ENCODE results near the gene VAMP2. TPM values are rescaled to one million over a fixed set of nuclear protein-coding genes. Genes with fewer than 3 reads are reported as not detected.

Gene VAMP2
- total and polyA plus RNA-seq, 5 donors = 50.2 to 74.9 (median 69.9) TPM

- H3K9me3 ChIP-seq (ENCODE audit: control insufficient read depth, low read length) = no peaks in the 10 kb centered on the region
- H3K4me1 ChIP-seq (ENCODE audit: control insufficient read depth, insufficient read depth, low read length) = peaks cover 9% of the 10 kb centered on the region
These were observed 26.4 kb upstream of the VAMP2 start for GRCh38 chr17:8189041-8189710.

GRCh38 chr17:8188263-8188839, 25.6 kb upstream of the VAMP2 start:
- intact Hi-C loops (cut with DNase I) = loop anchor here in 1 of 4 donors (10.0 kb wide), 1 partner anchor 64 kb away; the partner anchor contains the start of gene HES7
- no peaks in the 10 kb centered on the region for H3K27me3 ChIP-seq (ENCODE audit: control insufficient read depth, insufficient read depth)
- DNase-seq (peak in 1 of 3 donors; percentile 60), ATAC-seq (no peak)
- peaks cover 9% of the 10 kb centered on the region for H3K4me1 ChIP-seq (ENCODE audit: control insufficient read depth, insufficient read depth, low read length)
- no peaks in the 10 kb centered on the region for H3K9me3 ChIP-seq (ENCODE audit: control insufficient read depth, low read length)
- WGBS = 34% methylated on average over 12 of the region's 12 CpGs
- H3K27ac ChIP-seq (ENCODE audit: low read length) = peak overlapping the region; percentile 65
- H3K4me3 ChIP-seq (ENCODE audit: low read length) = peak overlapping the region; percentile 71

More at GRCh38 chr17:8189041-8189710, 26.4 kb upstream of the VAMP2 start:
- H3K27ac ChIP-seq (ENCODE audit: low read length) = peak overlapping the region; percentile 98
- intact Hi-C loops (cut with DNase I) = loop anchor here in 1 of 4 donors (10.0 kb wide), 1 partner anchor 64 kb away; the partner anchor contains the start of gene HES7
- peak overlapping the region; percentile 71 for H3K4me3 ChIP-seq (ENCODE audit: low read length)
- ATAC-seq (no peak), DNase-seq (peak; percentile 37 to 79 (median 73))
- WGBS = 4% methylated on average over 67 of the region's 67 CpGs
- H3K27me3 ChIP-seq (ENCODE audit: control insufficient read depth, insufficient read depth) = no peaks in the 10 kb centered on the region

DNA sequence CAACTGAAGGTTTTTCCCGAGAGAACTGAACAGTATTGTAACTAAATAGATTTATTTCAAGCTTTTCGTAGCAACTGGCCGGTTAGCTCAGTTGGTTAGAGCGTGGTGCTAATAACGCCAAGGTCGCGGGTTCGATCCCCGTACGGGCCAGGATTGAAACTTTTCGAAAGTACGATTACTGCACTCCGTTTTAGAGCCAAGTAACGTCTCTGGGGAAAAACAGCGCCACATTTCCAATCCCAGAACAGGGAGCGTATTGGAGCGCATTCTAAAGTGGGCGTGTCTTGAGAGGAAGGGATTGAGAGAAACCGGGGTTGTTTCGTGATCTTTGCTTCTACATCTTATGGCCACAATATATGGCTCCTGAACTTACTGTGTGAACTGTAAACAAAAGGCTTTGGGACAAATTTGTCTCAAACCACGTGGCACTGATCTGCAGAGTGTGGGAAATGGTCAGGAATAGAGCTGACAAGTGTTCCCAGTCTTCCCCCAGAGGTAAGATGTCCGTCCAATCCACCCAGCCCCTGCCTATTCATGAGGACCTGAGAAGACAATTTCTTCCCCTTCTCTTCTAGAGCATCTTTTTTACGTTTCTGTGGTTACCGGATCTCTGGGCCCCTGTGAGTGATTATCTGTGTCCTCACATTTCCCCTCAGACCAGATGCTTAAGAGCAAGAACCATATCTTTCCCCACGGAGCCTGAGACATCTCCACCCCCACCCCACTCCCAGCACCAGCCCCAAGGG, 24.9 kb upstream of the VAMP2 start:
- Histone ChIP-seq H3K9me3 (ENCODE audit: control insufficient read depth, low read length) (no peaks in the 10 kb centered on the region), H3K4me3 (ENCODE audit: low read length) (no peak overlapping the region), H3K27ac (ENCODE audit: low read length) (peak overlapping the region; percentile 96), H3K27me3 (ENCODE audit: control insufficient read depth, insufficient read depth) (no peaks in the 10 kb centered on the region), H3K4me1 (ENCODE audit: control insufficient read depth, insufficient read depth, low read length) (peaks cover 9% of the 10 kb centered on the region)
- ATAC-seq = peak; percentile 70
- intact Hi-C loops (cut with DNase I) = loop anchor here in 3 of 4 donors (2.0 to 10.0 kb wide), 5 partner anchors 33 to 69 kb away; partner anchors contain the start of genes HES7 (in 2 of the 3) and ALOXE3 (in 1 of the 3)
- under 1% methylated on average over 25 of the region's 25 CpGs for WGBS
- peak; percentile 89 to 95 (median 94) for DNase-seq

- intact Hi-C loops (cut with DNase I) = loop anchor here in 3 of 4 donors (2.0 to 10.0 kb wide), 5 partner anchors 34 to 68 kb away; partner anchors contain the start of genes HES7 (in 2 of the 3) and ALOXE3 (in 1 of the 3)
- Histone ChIP-seq H3K27me3 (ENCODE audit: control insufficient read depth, insufficient read depth) (no peaks in the 10 kb centered on the region), H3K27ac (ENCODE audit: low read length) (peak overlapping the region; percentile 96), H3K4me3 (ENCODE audit: low read length) (peak overlapping the region; percentile 39), H3K4me1 (ENCODE audit: control insufficient read depth, insufficient read depth, low read length) (peaks cover 9% of the 10 kb centered on the region), H3K9me3 (ENCODE audit: control insufficient read depth, low read length) (no peaks in the 10 kb centered on the region)
- ATAC-seq (peak; percentile 69 to 75), DNase-seq (peak; percentile 90 to 96 (median 95))
- WGBS = under 1% methylated on average over 32 of the region's 32 CpGs
These were observed 24.2 kb upstream of the VAMP2 start for GRCh38 chr17:8186787-8187516.

- WGBS = under 1% methylated on average over 23 of the region's 23 CpGs
- no peaks in the 10 kb centered on the region for H3K9me3 ChIP-seq (ENCODE audit: control insufficient read depth, low read length)
- intact Hi-C loops (cut with DNase I) = loop anchor here in 3 of 4 donors (2.0 to 10.0 kb wide), 5 partner anchors 34 to 68 kb away; partner anchors contain the start of genes HES7 (in 2 of the 3) and ALOXE3 (in 1 of the 3)
- peak overlapping the region; percentile 96 for H3K27ac ChIP-seq (ENCODE audit: low read length)
- H3K27me3 ChIP-seq (ENCODE audit: control insufficient read depth, insufficient read depth) = no peaks in the 10 kb centered on the region
- H3K4me1 ChIP-seq (ENCODE audit: control insufficient read depth, insufficient read depth, low read length) = peaks cover 9% of the 10 kb centered on the region
- DNase-seq (no peak), ATAC-seq (no peak)
- peak overlapping the region; percentile 39 for H3K4me3 ChIP-seq (ENCODE audit: low read length)
These were observed 23.7 kb upstream of the VAMP2 start for GRCh38 chr17:8186446-8186786.

- under 1% methylated on average over 44 of the region's 44 CpGs for WGBS
- intact Hi-C loops (cut with DNase I) = loop anchor here in 3 of 4 donors (2.0 to 10.0 kb wide), 5 partner anchors 35 to 67 kb away; partner anchors contain the start of genes HES7 (in 2 of the 3) and ALOXE3 (in 1 of the 3)
- peak; percentile 32 to 42 for ATAC-seq
These were observed 23.1 kb upstream of the VAMP2 start for GRCh38 chr17:8185582-8186445.

DNA sequence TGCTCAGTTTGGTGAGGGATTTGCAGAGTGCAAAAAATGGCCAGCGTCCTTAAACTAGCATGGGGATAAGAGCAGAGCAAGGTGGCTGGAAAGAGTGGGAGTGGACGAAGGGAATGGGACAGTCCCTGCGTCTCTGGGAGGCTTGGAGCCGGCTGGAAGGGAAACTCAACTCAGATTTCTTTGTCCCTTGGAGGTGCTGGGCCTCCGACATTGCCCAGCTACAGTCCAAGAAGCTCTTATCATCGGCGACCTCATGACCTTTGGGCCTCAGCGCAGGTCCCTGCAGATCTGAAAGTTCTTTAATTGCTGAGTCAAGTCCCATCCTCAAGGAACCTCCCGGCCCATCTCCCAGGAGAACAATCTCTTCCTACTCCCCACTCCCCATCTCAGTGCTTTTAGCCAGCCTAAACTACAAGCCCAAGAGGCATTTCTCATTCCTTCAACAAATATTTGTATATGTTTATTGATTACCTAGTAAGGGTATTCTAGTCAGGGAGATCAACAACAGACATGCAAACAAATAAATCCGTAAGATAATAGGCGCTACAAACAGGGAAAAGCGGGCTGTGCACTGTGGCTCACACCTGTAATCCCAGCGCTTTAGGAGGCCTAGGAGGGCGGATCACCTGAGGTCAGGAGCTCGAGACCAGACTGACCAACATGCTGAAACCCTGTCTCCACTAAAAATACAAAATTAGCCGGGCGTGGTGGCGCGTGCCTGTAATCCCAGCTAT, 14.4 kb upstream of the VAMP2 start:
- Histone ChIP-seq H3K9me3 (ENCODE audit: control insufficient read depth, low read length) (no peaks in the 10 kb centered on the region), H3K27ac (ENCODE audit: low read length) (peak overlapping the region; percentile 9), H3K4me3 (ENCODE audit: low read length) (peak overlapping the region; percentile 74), H3K4me1 (ENCODE audit: control insufficient read depth, insufficient read depth, low read length) (peaks cover 6% of the 10 kb centered on the region), H3K27me3 (ENCODE audit: control insufficient read depth, insufficient read depth) (no peaks in the 10 kb centered on the region)
- 65% methylated on average over 19 of the region's 19 CpGs for WGBS
- intact Hi-C loops (cut with DNase I) = loop anchor here in 1 of 4 donors (10.0 kb wide), 1 partner anchor 52 kb away; the partner anchor contains the start of gene HES7
- DNase-seq = peak in 1 of 3 donors; percentile 35
- ATAC-seq = no peak

More at GRCh38 chr17:8185582-8186445, 23.1 kb upstream of the VAMP2 start:
- Histone ChIP-seq H3K9me3 (ENCODE audit: control insufficient read depth, low read length) (no peaks in the 10 kb centered on the region), H3K4me1 (ENCODE audit: control insufficient read depth, insufficient read depth, low read length) (peaks cover 9% of the 10 kb centered on the region), H3K27me3 (ENCODE audit: control insufficient read depth, insufficient read depth) (no peaks in the 10 kb centered on the region), H3K4me3 (ENCODE audit: low read length) (peak overlapping the region; percentile 39), H3K27ac (ENCODE audit: low read length) (peak overlapping the region; percentile 10)
- DNase-seq = peak; percentile 79 to 95 (median 94)

DNA sequence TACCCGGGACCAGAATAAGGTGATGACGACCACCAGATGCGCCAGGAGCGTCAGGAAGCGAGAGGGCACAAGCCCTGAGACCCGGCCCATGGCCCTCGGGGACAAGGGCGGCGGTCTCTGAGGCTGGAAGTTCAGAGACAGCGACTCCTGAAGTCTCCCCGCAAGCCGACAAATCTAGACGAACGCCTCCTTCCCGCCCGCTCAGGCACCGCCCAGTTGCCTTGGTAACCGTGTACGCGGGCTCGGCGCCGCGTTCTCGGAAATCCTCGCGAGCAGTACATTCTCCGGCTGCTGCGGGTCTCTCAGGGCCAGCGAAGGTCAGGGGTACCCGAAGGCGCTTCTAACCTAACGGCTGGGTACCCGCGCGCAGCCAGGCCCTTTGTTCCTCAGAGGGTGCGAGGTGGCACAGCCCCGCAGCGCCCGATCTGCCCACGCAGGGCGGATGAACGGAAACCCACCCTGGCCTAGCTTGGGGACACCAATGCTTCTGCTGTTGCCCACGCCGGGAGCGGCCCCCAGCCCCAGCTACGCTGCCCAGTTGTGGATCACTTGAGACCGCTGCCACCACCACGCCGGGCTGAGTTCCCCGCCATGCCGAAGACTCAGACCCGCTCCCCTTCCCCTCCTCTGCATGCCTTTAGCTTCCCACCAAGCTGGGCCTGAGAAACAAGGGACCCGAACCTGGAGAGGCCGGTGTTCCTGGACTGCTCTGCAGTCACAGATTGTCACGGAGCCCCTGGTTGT, 13.6 kb upstream of the VAMP2 start, which contains the start of gene TMEM107:
Gene TMEM107, minus strand, starts transcription at position 184 of the 744 bp plus-strand sequence. Its CDS starts 94 bp downstream, at position 90.
- intact Hi-C loops (cut with DNase I) = loop anchor here in 1 of 4 donors (10.0 kb wide), 1 partner anchor 52 kb away; the partner anchor contains the start of gene HES7
- Histone ChIP-seq H3K27ac (ENCODE audit: low read length) (peak within 1 kb of the TSS; percentile 70), H3K9me3 (ENCODE audit: control insufficient read depth, low read length) (no peaks in the 10 kb centered on the region), H3K27me3 (ENCODE audit: control insufficient read depth, insufficient read depth) (no peaks in the 10 kb centered on the region), H3K4me3 (ENCODE audit: low read length) (peak within 1 kb of the TSS; percentile 74), H3K4me1 (ENCODE audit: control insufficient read depth, insufficient read depth, low read length) (peaks cover 6% of the 10 kb centered on the region)
- ATAC-seq = peak; percentile 87 to 90
- 1% methylated on average over 56 of the region's 56 CpGs for WGBS
- peak; percentile 90 to 96 (median 95) for DNase-seq

All from right cardiac atrium (tissue), 5 donors.